Measurements from ENCODE around the gene AGTR1.

The AGTR1 gene

DNA sequence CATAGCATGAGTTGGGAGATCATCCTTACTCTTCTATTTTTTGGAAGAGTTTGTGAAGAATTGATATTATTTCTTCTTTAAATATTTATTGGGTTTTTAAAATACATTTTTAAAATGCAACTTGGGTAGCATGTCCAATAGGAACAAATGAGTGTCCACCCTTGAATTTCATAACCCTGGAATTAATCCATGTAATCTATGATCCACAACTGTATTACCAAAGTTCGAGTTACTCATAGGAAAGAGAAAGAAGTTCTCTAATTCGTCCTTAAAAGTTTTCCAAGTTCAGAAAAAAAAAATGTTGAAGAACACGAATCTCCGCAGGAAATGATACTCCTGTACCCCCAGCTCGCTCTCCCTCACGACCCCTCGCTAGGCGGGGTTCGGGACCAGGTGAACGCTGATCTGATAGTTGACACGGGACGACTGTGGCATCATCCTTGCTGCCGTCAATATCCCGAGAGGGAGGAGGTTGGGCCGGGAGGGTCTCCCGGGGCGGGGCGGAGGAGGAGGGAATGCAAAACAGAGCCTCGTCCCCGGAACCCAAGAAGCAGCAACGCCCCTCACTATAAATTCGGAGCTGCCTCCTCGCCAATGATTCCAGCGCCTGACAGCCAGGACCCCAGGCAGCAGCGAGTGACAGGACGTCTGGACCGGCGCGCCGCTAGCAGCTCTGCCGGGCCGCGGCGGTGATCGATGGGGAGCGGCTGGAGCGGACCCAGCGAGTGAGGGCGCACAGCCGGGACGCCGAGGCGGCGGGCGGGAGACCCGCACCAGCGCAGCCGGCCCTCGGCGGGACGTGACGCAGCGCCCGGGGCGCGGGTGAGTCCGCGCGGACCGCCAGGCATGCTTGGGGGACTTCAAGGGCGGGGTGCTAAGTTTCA lies at the start of gene AGTR1:
Gene AGTR1, plus strand, starts transcription at position 598 of the 884 bp plus-strand sequence. CDS start 43,133 bp downstream, outside the sequence.
- no peak for DNase-seq

DNA sequence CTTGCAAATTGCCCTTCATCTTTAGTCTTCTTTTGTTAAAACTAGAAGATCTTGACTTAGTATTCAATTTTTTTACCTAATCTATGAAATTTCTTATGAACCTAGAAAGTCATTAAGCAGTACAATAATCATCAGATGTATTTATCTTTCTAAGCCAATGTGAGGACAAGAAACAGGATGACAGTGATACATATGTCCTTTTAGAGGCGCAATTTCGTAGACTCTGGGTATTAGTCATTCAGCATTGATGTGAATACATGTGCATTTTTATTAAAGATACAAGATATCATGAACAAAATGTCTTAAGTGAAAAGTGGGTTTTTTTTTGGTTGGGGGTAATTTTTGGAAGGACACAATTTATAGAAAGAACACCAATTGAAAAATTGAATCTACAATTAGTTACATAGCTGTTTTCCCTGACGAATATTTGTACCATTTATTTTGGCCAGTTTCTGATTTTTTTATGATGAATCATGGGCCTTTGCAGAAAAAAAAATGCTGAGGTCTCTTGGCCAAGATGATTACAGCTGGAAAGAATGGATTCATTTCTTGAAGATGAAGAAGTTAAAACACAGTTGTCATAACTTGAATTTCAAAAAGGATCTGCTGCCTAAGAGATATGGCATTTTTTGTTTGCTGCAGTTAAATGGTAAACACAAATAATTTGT lies 48.9 kb upstream of the AGTR1 start:
- DNase-seq, result no peak

DNA sequence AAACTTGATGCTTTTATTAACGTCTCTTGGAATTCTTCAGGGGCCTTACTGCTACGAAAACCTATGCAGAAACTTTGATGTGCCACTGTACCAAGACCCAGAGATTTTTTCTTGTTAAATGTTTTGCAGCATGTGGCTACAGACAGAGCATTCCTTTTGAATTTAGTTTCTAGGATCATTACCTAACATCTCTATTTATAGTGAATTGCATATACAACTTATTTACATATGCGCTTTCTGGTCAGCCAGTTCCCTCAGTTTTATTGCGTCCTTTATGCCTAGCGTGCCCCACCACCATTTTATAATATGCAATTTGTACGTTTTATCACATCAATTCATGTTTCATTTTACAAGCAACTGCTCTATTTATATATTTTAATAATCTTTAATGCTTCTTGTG lies 46.2 kb upstream of the AGTR1 start:
- no peak for DNase-seq

DNA sequence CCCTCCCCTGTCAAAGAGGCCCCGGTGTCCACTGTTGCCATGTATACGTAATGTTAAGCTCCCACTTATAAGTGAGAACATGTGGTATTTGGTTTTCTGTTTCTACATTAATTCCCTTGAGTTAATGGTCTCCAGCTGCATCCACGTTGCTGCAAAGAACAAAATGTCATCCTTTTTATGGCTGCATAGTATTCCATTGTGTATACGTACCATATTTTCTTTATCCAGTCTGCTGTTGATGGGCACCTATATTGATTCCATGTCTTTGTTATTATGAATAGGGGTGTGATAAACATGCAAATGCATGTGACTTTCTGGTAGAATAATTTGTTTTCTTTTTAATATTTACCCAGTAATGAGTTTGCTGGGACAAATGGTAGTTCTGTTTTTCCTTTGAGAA lies 43.3 kb upstream of the AGTR1 start:
- no peak for DNase-seq

DNA sequence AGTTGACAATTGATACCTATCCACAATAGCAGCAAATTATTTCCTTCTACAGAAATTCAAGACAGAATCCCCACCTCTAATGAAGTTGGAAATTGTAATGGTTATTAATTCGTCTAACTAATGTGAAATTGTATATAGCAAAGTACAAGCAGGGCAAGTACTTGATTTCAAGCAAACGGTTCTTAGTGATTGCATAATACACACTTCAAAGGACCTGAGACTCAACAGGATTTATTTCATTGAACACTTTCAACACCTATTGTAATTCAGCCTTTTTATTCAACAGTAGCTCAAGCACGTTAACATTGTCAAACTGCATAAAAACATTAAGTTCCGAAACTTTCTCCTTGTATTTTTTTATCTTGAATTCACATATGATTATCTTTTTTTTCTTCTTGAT lies 40.2 kb upstream of the AGTR1 start:
- DNase-seq, result no peak

GRCh38 chr3:148659512-148659911 lies 38.2 kb upstream of the AGTR1 start:
- no peak for DNase-seq

DNA sequence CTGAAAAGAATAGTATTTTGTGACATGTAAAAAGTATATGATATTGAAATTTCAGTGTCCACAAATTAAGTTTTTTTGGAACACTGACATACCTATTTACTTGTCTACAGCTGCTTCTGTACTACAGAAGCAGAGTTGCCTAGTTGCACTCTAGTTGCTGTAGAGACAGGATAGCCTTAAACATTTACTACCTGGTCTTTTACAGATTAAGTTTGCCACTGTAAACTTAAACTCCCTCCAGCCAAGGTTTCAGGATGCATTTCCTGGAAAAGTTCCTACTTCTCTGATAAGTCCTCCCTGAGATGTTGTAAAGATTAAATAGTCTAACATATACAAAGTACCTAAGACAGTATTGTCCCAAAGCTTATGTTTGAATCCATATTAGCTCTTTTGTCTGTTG lies 17.4 kb upstream of the AGTR1 start:
- no peak for DNase-seq

GRCh38 chr3:148681080-148681479 lies 16.6 kb upstream of the AGTR1 start:
- DNase-seq, result no peak

DNA sequence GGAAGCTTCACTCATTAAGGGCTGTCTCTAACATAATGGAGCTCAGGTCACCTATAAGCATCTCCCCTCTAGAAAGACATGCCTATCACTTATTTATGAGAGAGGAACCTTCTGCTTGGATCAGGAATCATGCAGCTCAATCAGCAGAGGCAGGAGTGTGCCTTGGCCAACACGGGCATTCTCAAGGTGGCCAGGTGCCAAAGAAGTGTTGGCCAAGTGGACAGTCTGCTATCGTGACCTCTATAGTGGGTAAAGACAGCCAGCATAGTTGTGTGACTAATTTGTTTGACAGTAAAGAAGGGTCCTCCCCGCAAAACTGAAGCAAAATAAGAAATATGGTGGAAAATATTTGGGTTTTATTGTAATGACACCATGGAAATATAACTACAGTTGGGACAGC lies 14.7 kb upstream of the AGTR1 start:
- no peak for DNase-seq

GRCh38 chr3:148694116-148694515 lies 3.6 kb upstream of the AGTR1 start:
- no peak for DNase-seq

- no peak for DNase-seq
Measured at GRCh38 chr3:148698190-148698810, 597 bp downstream of the AGTR1 start.

- DNase-seq, result no peak
Measured at GRCh38 chr3:148705314-148705713, 7.6 kb downstream of the AGTR1 start.

DNA sequence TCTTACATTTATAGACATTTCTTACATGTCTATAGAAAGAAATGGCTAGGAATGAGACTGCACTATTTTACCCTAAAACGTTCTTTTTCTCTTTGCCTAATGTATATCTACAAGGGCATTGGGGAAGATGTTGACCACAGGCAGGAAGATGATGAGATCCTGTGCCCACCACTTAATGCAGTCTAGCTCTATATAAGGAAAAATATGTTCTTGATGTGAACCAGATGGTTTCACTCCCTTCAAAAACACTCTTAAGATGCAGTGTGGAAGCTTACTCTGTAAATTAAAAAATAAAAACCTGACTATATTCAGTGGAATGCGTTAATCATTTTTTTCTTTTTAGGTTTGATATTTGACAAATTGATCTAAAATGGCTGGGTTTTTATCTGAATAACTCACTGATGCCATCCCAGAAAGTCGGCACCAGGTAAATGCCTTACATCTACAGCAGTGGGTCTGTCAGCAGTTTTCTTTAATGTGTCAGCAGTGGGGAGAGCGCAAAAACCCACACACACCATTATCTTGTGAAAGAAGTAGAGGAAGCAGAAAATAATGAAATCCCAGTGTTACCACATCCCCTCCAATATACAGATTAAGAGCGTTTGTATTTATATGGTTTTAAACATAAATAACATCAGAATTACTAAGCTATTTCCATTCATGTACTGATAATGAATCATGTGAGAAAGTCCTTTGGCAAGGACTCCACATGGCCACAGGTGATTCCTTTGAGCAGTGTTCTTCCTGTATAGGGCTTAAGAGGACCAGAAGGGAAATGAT lies 10.1 kb downstream of the AGTR1 start:
- no peak for DNase-seq

GRCh38 chr3:148708409-148708808 lies 10.7 kb downstream of the AGTR1 start:
- DNase-seq, result no peak

GRCh38 chr3:148709560-148710253 lies 12.0 kb downstream of the AGTR1 start:
- DNase-seq, result no peak

DNA sequence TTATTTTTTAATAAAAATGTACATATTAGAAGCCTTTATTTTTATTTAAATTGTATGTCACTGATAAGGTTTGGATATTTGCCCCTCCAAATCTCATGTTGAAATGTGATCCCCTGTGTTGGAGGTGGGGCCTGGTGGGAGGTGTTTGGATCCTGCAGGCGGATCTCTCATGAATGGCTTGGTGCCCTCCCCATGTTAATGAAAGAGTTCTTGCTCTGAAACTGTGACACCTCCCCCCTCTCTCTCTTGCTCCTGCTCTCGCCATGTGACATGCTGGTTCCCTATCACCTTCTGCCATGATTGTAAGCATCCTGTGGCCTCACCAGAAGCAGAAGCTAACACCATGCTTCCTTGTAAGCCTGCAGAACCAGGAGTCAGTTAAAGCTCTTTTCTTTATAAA lies 13.0 kb downstream of the AGTR1 start:
- no peak for DNase-seq

DNA sequence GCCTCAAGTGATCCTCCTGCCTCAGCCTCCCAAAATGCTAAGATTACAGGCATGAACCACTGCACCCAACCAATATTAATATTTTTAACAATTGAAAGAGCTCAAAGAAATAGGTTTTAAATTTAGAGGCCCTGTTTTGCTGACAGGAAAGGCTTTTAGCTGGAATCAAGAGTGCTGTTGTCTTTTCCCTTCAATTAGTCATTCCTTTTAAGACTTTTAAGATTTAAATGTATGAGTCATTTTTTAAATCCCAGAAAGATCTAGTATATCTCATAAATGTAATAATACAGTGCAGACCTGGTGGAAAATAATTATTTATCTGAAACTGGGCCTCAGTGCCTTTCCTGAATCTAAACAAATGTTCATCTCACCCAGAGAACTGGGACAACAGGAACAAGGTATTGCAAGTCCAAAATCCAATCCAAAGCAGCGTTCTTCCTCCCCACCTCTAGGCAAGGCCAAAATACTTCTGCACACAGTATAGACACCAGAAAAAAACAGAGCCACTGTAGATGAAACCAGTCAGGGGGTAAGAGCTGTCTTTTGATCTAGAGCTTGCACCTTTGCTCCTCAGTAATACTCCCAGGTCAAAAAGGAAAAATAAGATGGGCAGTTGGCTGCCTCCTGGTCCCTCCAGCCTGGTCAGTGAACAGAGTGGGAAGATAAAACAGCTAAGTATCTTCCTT lies 14.4 kb downstream of the AGTR1 start:
- DNase-seq, result no peak

DNA sequence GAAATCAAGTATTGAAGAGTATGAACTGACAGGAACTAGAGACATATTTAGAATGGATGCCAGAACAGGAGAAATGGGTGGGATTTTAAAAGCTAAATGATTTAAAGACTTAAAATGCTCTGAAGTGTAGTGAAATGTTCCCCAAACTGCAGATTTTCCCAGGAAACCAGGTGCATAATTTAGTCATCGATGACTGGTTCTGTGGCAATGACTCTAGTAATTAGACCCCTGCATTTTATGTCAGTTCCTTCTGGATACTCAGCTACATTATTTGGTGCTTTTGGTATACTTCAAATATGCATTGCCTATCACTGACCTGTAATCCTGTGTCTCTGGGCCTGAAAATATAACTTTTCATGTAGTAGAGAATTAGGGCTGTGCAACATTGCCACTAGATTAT lies 16.8 kb downstream of the AGTR1 start:
- no peak for DNase-seq

DNA sequence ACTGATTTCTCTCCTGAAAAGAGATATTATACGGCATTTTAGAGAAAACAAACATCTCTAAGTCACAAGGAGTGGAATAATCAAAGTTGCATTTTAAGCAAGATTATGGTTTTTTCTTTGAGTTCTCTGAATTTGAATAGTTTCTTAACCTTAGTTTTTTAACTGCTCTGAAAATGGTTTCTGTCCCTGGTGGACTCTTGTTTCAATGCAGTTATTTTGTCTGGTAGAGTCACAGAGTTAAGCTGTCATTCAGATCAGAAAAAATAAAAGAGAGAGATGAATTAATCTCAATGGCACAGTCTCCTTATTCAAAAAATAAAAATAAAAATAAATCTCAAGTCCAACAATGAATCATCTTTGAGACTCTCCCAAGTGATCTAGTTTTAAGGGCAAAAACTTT lies 19.0 kb downstream of the AGTR1 start:
- DNase-seq, result no peak

DNA sequence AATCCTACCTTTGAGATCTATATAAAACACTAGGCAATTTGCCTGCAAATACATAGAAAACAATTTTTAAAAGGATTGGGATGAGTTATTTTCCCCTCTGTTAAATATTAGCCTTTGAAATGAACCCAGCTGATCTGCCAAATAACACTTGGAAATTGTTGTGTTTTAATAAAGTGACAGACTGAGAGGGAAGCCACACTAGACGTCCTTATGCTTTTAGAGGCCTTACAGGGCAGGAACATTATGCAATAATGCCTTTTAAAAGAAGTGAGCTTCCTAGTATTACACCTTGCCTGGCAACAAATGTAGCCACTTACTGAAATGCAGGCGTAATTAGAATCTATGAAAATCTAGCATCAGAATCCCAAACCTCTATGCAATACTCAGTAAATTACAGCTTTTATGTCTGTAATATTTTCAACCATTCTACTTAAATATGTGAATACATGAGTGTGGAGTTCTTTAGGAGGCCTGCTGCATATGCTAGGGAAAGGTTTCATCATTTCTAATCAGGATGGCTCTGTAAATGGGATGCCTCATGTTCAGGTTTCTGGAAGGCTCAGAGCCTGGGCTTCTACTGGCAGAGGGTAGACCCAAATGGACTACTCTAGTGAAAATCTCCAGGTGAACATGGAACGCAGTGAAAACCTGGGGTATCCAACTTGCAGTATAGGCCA lies 20.3 kb downstream of the AGTR1 start:
- no peak for DNase-seq

All from stimulated activated CD4-positive, alpha-beta T cell treated with anti-CD3 and anti-CD28 coated beads, Interleukin-4, amount 100 ng/mL, for 24 hours (primary cell).